Hepatocyte (in vitro differentiated cells): ENCODE measurements around the gene CDKL5.

Experiments used
- CTCF ChIP-seq: fragments of 200-600 bp; sonication (generic); IDR thresholded peaks from 2 replicates; pipeline ENCODE4 v1.5.1; 2016; ENCODE audit warnings: antibody characterized with exemption, mild to moderate bottlenecking; ENCODE audit not compliant: poor library complexity
- EZH2 ChIP-seq: fragments of 200-600 bp; sonication (generic); IDR thresholded peaks from 2 replicates; pipeline ENCODE4 v1.6.1; 2016; ENCODE audit warnings: antibody characterized with exemption, mild to moderate bottlenecking, borderline replicate concordance
- EZH2phosphoT487 ChIP-seq: fragments of 200-600 bp; sonication (generic); IDR thresholded peaks from one replicate; pipeline ENCODE4 v1.6.1; 2018; ENCODE audit warnings: antibody characterized with exemption, mild to moderate bottlenecking, low read depth, moderate library complexity; ENCODE audit not compliant: unreplicated experiment, severe bottlenecking

- TF ChIP-seq CTCF (no peak), EZH2phosphoT487 (no peak), EZH2 (no peak)
Observed at GRCh38 chrX:18687856-18688495, 262.6 kb downstream of the CDKL5 start.
